ENCODE data around the gene PHLPP1. TPM values are rescaled to one million over a fixed set of nuclear protein-coding genes. Genes with fewer than 3 reads are reported as not detected.

The PHLPP1 gene
- total RNA-seq, 2 donors from 2014 or later = 4.6 to 5.9 TPM

DNA sequence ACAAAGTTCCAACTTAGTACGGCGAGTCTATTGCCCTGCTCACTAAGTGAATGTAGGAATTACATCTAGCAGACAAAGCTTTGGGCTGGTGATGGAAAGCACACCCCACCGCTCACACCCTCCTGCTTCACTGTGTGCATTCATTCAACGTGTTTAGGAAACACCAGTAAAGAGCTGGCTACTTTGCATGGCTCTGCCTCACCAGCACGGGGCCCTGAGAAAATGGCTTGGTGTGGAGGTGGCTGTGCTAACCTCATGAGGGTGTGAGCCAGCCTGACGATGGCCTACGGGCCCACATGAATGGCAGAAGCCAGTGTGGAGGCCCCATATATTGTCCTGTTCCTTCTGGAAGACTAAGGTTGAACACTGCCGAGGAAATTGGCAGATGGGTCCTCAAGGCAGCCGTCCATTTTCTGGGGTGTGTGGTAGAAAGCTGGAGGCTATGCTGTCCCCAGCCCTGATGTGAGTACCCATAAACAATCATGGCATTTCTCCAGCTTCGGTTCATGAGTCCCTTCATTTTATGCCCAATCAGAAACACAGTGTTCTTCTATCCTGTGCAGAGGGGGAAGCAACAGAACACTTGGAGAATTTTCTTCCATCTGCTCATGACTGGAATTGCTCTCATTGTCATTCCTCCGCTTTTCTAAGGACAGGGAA is 269.4 kb downstream of the PHLPP1 start:
- Histone ChIP-seq H3K36me3 (no peaks in the 10 kb centered on the region), H3K4me3 (no peak overlapping the region), H3K9me3 (no peaks in the 10 kb centered on the region), H3K4me1 (peaks cover 0 to 7% of the 10 kb centered on the region in 2 donors), H3K27ac (no peak overlapping the region), H3K27me3 (no peaks in the 10 kb centered on the region)
- no peak for TF ChIP-seq CTCF (IDR thresholded peaks at IDR 0.05)
- DNase-seq (ENCODE audit: low spot score) = no peak

- Histone ChIP-seq H3K27me3 (no peaks in the 10 kb centered on the region), H3K4me3 (no peak overlapping the region), H3K27ac (no peak overlapping the region), H3K4me1 (peaks cover 0 to 7% of the 10 kb centered on the region in 2 donors), H3K36me3 (no peaks in the 10 kb centered on the region), H3K9me3 (no peaks in the 10 kb centered on the region)
- no peak for TF ChIP-seq CTCF (IDR thresholded peaks at IDR 0.05)
- DNase-seq (ENCODE audit: low spot score) = no peak
Measured at GRCh38 chr18:62986490-62986889, 271.1 kb downstream of the PHLPP1 start.

- Histone ChIP-seq H3K4me1 (peaks cover 0 to 6% of the 10 kb centered on the region in 2 donors), H3K27me3 (no peaks in the 10 kb centered on the region), H3K4me3 (no peak overlapping the region), H3K27ac (no peak overlapping the region), H3K36me3 (no peaks in the 10 kb centered on the region), H3K9me3 (no peaks in the 10 kb centered on the region)
- DNase-seq (ENCODE audit: low spot score) = no peak
- TF ChIP-seq CTCF (IDR thresholded peaks at IDR 0.05) = no peak
Measured at GRCh38 chr18:62987055-62987830, 271.9 kb downstream of the PHLPP1 start.

DNA sequence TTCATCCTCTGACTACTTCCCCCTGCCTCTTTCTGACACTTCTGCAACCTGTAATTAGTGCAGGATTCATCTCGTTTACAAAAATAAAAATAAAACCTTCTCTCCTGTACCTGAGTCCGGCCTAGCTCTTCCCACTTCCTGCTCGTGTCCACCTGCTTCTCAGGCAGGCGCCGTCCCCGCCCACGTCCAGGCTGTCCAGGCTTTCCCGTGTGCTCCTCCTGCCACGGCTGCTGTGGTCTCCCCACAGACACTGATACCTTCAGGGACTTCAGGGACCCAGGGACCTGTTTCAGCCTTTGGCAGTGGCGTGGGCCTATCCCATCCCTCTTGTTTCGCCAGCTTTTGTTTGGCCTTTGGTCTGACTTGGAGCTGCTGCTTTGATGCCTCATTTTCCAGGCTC is 272.5 kb downstream of the PHLPP1 start:
- peaks cover 0 to under 1% of the 10 kb centered on the region in 2 donors for H3K4me1 ChIP-seq
- TF ChIP-seq CTCF (IDR thresholded peaks at IDR 0.05) = no peak
- H3K27me3 ChIP-seq = no peaks in the 10 kb centered on the region
- H3K27ac ChIP-seq = no peak overlapping the region
- no peak overlapping the region for H3K4me3 ChIP-seq
- no peaks in the 10 kb centered on the region for H3K36me3 ChIP-seq
- H3K9me3 ChIP-seq = no peaks in the 10 kb centered on the region
- no peak for DNase-seq (ENCODE audit: low spot score)

DNA sequence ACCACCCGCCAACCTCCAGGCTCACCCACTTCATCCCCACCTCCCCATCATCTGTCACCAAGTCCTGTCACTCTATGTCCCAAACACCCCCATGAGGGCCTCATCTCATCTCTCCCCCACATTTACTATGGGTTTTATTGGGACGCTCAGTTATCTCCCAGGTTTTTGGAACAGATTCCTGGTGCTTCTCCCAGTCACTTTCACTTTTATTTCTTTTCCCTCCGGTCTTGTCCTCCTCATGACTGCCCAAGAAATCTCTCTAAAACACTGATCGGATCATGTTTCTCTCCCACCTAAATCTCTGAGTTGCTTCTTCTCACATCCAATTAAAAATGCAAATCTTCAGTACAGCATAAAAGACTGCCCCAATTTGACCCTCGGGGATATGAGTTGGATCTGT is 273.1 kb downstream of the PHLPP1 start:
- Histone ChIP-seq H3K4me3 (no peak overlapping the region), H3K27ac (no peak overlapping the region)
- no peak for DNase-seq (ENCODE audit: low spot score)

More for the DNA sequence above, 273.1 kb downstream of the PHLPP1 start:
- Histone ChIP-seq H3K36me3 (no peaks in the 10 kb centered on the region), H3K9me3 (no peaks in the 10 kb centered on the region), H3K27me3 (no peaks in the 10 kb centered on the region), H3K4me1 (no peaks in the 10 kb centered on the region)
- TF ChIP-seq CTCF (IDR thresholded peaks at IDR 0.05) = no peak

Measured in right atrium auricular region (tissue), 2 donors.